Left renal cortex interstitium (tissue), 4 donors: ENCODE results near the gene PAIP1. TPM values are rescaled to one million over a fixed set of nuclear protein-coding genes. Genes with fewer than 3 reads are reported as not detected.
"Not testable (repeated sequence)": the region's sequence is repeated elsewhere in the genome, so short reads cannot be mapped to it uniquely, and the experiment has no call there.

Experiments
- DNase-seq, 4 donors: peaks; one replicate each; pipeline ENCODE4 v3.0.0-alpha.2; 2013; ENCODE audit warnings: low read depth in 4 of 4, low spot score in 2 of 4, missing footprints in 1 of 4
- polyA plus RNA-seq, 4 donors: library from polyadenylated mRNA; unstranded; fragments of 120-200 nt; gene quantifications; one replicate each; pipeline ENCODE4 v1.2.1, GENCODE V29; 2013; ENCODE audit not compliant: insufficient read length in 4 of 4

Gene PAIP1
- polyA plus RNA-seq, 4 donors, result 129 to 190 (median 161) TPM

- no peak for DNase-seq
Measured at GRCh38 chr5:43572357-43572756, 15.5 kb upstream of the PAIP1 start.

- no peak for DNase-seq
Measured at GRCh38 chr5:43571237-43571636, 14.4 kb upstream of the PAIP1 start.

GRCh38 chr5:43570450-43571158 is 13.7 kb upstream of the PAIP1 start:
- DNase-seq, result no peak

- DNase-seq, result no peak
Measured at GRCh38 chr5:43569236-43569746, 12.4 kb upstream of the PAIP1 start.

GRCh38 chr5:43567967-43568366 is 11.1 kb upstream of the PAIP1 start:
- no peak for DNase-seq

GRCh38 chr5:43565043-43565442 is 8.2 kb upstream of the PAIP1 start:
- no peak for DNase-seq

- no peak for DNase-seq
Measured at GRCh38 chr5:43564289-43564850, 7.5 kb upstream of the PAIP1 start.

- DNase-seq, result peak in 1 of 4 donors; percentile 21
Measured at GRCh38 chr5:43563321-43563720, 6.4 kb upstream of the PAIP1 start.

GRCh38 chr5:43561356-43561755 is 4.5 kb upstream of the PAIP1 start:
- no peak for DNase-seq

- DNase-seq, result no peak
Measured at GRCh38 chr5:43560128-43560527, 3.3 kb upstream of the PAIP1 start.

- DNase-seq, result not testable (repeated sequence)
Measured at GRCh38 chr5:43556607-43556856, 345 bp downstream of the PAIP1 start.

GRCh38 chr5:43555895-43556606 is 826 bp downstream of the PAIP1 start:
- peak; percentile 48 to 75 (median 61) for DNase-seq

GRCh38 chr5:43554497-43554896 is 2.4 kb downstream of the PAIP1 start:
- no peak for DNase-seq

GRCh38 chr5:43553381-43553780 is 3.5 kb downstream of the PAIP1 start:
- DNase-seq, result no peak

GRCh38 chr5:43551731-43552130 is 5.1 kb downstream of the PAIP1 start:
- DNase-seq, result no peak

GRCh38 chr5:43549272-43549671 is 7.6 kb downstream of the PAIP1 start:
- not testable (repeated sequence) for DNase-seq

- no peak for DNase-seq
Measured at GRCh38 chr5:43548358-43548757, 8.5 kb downstream of the PAIP1 start.

GRCh38 chr5:43547532-43547931 is 9.3 kb downstream of the PAIP1 start:
- no peak for DNase-seq

- no peak for DNase-seq
Measured at GRCh38 chr5:43543434-43543833, 13.4 kb downstream of the PAIP1 start.

- no peak for DNase-seq
Measured at GRCh38 chr5:43540746-43541145, 16.1 kb downstream of the PAIP1 start.

- DNase-seq, result no peak
Measured at GRCh38 chr5:43536972-43537371, 19.9 kb downstream of the PAIP1 start.

- DNase-seq, result no peak
Measured at GRCh38 chr5:43533646-43534045, 23.2 kb downstream of the PAIP1 start.
